ENCODE measurements around the gene CPOX. TPM values are rescaled to one million over a fixed set of nuclear protein-coding genes. Genes with fewer than 3 reads are reported as not detected.

Gene CPOX
- total and polyA plus RNA-seq, 2 of the 8 experiments (the other 6 are each of a cell fraction or from before 2014, with no cell fraction given) = 17.4 to 27.0 TPM

DNA sequence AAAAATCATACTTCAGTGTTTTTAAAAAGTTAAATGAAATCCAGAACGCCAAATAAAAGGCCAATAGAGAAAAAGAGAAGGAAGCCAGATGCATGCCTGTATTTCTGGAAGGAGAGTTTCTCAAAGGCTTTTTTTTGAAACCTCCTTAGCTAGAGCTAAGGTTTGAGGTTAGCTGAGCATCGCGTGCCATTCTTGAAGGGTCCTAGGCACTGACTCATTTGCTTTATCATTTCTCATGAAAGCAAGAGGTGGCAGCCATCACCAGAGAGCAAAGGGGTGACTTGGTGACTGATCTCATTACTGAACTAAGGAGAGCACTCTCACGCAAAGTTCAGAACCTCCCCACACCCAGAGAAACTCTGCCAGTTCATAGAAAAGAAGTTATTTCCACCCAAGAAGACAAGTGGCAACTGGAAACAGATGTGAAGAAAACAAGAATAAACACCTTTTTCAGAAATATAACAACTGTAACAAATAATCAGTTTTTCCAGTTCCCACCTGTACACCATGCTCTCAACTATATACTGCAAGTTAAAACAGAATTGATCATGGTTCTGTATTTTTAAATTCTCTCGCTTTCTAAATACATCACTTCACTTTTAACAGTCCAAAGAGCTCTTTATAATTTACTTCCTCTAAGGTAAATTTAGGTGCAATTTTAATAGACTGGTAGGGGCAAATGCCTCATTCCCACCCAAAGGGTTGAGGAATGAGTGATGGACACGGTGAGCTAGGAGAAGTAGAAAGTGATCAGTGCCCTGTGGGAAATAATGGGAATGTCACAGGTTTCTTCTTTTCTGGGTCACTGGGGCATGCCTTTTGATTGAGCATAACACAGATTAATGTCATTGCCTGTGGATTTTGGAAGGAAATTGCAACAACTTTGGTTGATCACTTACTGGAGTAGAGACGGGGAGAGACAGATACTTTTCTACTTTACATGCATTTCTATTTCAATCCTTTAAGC is 37.0 kb downstream of the CPOX start (continued):
- TF ChIP-seq EP300 (IDR thresholded peaks at IDR 0.05; ENCODE audit: borderline replicate concordance in 1 of 2, low read depth in 2 of 2, low read length in 2 of 2) (no peak), NRF1 (IDR thresholded peaks at IDR 0.05; ENCODE audit: low read depth, low read length) (no peak), HDAC2 (IDR thresholded peaks at IDR 0.05; ENCODE audit: borderline replicate concordance in 1 of 2, low read depth in 2 of 2, low read length in 2 of 2) (no peak), POU5F1 (IDR thresholded peaks at IDR 0.05; ENCODE audit: low read depth, low read length) (no peak), SIRT6 (IDR thresholded peaks at IDR 0.05; ENCODE audit: low read length) (no peak), CREB1 (IDR thresholded peaks at IDR 0.05) (no peak)
- TF ChIP-seq, protein P1, sequence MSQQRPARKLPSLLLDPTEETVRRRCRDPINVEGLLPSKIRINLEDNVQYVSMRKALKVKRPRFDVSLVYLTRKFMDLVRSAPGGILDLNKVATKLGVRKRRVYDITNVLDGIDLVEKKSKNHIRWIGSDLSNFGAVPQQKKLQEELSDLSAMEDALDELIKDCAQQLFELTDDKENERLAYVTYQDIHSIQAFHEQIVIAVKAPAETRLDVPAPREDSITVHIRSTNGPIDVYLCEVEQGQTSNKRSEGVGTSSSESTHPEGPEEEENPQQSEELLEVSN (IDR thresholded peaks at IDR 0.05) = no peak
